ENCODE measurements around the gene PRDM2. TPM values are rescaled to one million over a fixed set of nuclear protein-coding genes. Genes with fewer than 3 reads are reported as not detected.

The PRDM2 gene
- total and polyA plus RNA-seq, 2 of the 13 experiments (the other 11 are each of a cell fraction or from before 2014, with no cell fraction given), result 4.0 to 6.5 TPM

DNA sequence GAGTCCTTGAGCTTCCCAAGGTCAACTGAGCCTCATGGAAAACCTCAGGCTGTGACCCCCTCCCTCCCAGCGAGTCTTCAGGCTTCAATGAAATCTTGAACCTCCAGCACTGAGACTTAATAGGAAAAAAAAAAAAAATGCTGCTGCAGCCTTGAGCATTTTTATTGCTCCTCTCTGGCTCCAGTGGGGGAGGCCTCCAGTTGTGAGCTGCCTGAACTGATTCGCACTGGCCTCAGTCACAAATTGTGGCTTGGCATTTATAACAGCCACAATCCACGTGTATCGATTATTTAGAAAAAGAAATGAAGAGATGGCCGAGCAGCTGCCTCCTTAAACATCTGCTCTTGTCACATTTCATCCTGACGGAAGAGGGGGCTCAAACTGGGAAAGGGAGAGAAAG, 173.0 kb downstream of the PRDM2 start:
- no peaks in the 10 kb centered on the region for H3K9me3 ChIP-seq (ENCODE audit: low read length)
- no peak overlapping the region for H3K9ac ChIP-seq (ENCODE audit: insufficient read depth, low read depth, low read length)
- 25% methylated on average over 5 of the region's 6 CpGs for WGBS (ENCODE audit: low lambda C conversion rate)
- ChIA-PET POLR2A (no interaction called here), CTCF (ENCODE audit: low intra/inter-chr PET ratio, low total read pairs) (no interaction called here)
- no peaks in the 10 kb centered on the region for H3K79me2 ChIP-seq (ENCODE audit: insufficient read depth, low read length)
- H3K4me3 ChIP-seq (replicated peaks in 1 of 3; ENCODE audit: insufficient read depth in 1 of 3, low read depth in 2 of 3, low read length in 3 of 3), result no peak overlapping the region
- DNase-seq (ENCODE audit: low spot score), result no peak
- no peaks in the 10 kb centered on the region for H4K20me1 ChIP-seq (ENCODE audit: insufficient read depth, low read length)
- in situ Hi-C loops (cut with HindIII; ENCODE audit: extremely low pct_ligation_motif_present, low pct_unique_long_range_greater_than_20kb) (no loop called here), intact Hi-C loops (cut with micrococcal nuclease; ENCODE audit: unreplicated experiment) (no loop called here)
- FAIRE-seq, result no peak
- no peaks in the 10 kb centered on the region for H3K36me3 ChIP-seq (replicated peaks in 1 of 2; ENCODE audit: control insufficient read depth in 1 of 2, insufficient read depth in 2 of 2, low read length in 2 of 2)
- no peak overlapping the region for H2AFZ ChIP-seq (ENCODE audit: low read length)
- TF ChIP-seq ZNF180 (CRISPR knock-in tag; IDR thresholded peaks at IDR 0.05; ENCODE audit: borderline replicate concordance, low read depth) (no peak), NONO (IDR thresholded peaks at IDR 0.05) (no peak), NONO (CRISPR knock-in tag; conservative IDR thresholded peaks at IDR 0.05) (no peak), ZEB1 (IDR thresholded peaks at IDR 0.05; ENCODE audit: insufficient replicate concordance, low read depth) (no peak), KDM5B (CRISPR knock-in tag; IDR thresholded peaks at IDR 0.05; ENCODE audit: borderline replicate concordance) (no peak)
- TF ChIP-seq, protein P1, sequence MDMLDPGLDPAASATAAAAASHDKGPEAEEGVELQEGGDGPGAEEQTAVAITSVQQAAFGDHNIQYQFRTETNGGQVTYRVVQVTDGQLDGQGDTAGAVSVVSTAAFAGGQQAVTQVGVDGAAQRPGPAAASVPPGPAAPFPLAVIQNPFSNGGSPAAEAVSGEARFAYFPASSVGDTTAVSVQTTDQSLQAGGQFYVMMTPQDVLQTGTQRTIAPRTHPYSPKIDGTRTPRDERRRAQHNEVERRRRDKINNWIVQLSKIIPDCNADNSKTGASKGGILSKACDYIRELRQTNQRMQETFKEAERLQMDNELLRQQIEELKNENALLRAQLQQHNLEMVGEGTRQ (IDR thresholded peaks at IDR 0.05; ENCODE audit: low read depth, low read length), result no peak
- TF ChIP-seq, protein P1 (CRISPR knock-in tag; IDR thresholded peaks at IDR 0.05; ENCODE audit: borderline replicate concordance), result no peak
- no peak for ATAC-seq
- H3K4me2 ChIP-seq (ENCODE audit: low read depth, low read length), result no peak overlapping the region
- no peak overlapping the region for H3K27ac ChIP-seq (ENCODE audit: extremely low read length, insufficient read depth, low read length)
- no peaks in the 10 kb centered on the region for H3K4me1 ChIP-seq (ENCODE audit: insufficient read depth, low read length)
- BruUV-seq (replicated peaks), result no TSS peak
- H3K27me3 ChIP-seq (ENCODE audit: control insufficient read depth in 1 of 2, insufficient read depth in 2 of 2, low read length in 2 of 2), result peaks cover 0 to 5% of the 10 kb centered on the region in 2 experiments; a peak in 2 of 5 replicates

Small RNA genes lying within 50 kb of the gene (small RNA-seq; reads per million reads assigned to genes)
- 0 reads per million in 3 experiments for gene RF00564 (ENCODE audit: insufficient read depth in 2 of 3, insufficient read length in 3 of 3, low read depth in 2 of 3, low replicate concordance in 1 of 3)

Other genes starting within 250 kb of the PRDM2 start
- not detected in 2 replicates for gene LRRC38, start 186.2 kb upstream of the PRDM2 start, total RNA-seq (2016; rRNA removed; fragmentation: Illumina TruSeq; extraction: Trizol)
- not detected in 2 replicates for gene LRRC38, start 186.2 kb upstream of the PRDM2 start, polyA plus RNA-seq (2011; rRNA removed)
- gene PDPN, start 116.4 kb upstream of the PRDM2 start, total RNA-seq (2016; rRNA removed; fragmentation: Illumina TruSeq; extraction: Trizol), result not detected in 2 replicates
- gene PDPN, start 116.4 kb upstream of the PRDM2 start, polyA plus RNA-seq (2011; rRNA removed), result not detected in 2 replicates

All from HepG2 (cell line).